IMR-90 (cell line): Measurements from ENCODE around the gene MOV10L1. TPM values are rescaled to one million over a fixed set of nuclear protein-coding genes. Genes with fewer than 3 reads are reported as not detected.
"Not testable (repeated sequence)": the region's sequence is repeated elsewhere in the genome, so short reads cannot be mapped to it uniquely, and the experiment has no call there.

Experiments used
- ATAC-seq: fragments of 200-7000 bp; cut with Tn5 transposase; 2 replicates; pipeline ENCODE4 v1.9.1; 2020; ENCODE audit warnings: low read depth, mild to moderate bottlenecking, moderate library complexity
- BruUV-seq: library from RNA; stranded (reverse); fragments of 400-500 nt; replicated peaks from 2 replicates; lab custom pipeline; 2021; lab: Mats Ljungman, UMichigan
- CTCF ChIA-PET: fragments of 300-600 bp; formaldehyde crosslinking; extraction: SDS; loops from one replicate; lab custom pipeline; 2021; ENCODE audit warnings: antibody characterized with exemption; lab: Yijun Ruan, JAX
- POLR2A ChIA-PET: fragments of 300-600 bp; sonication (Branson Sonifier 250); formaldehyde crosslinking; loops from one replicate; lab custom pipeline; 2022; ENCODE audit warnings: antibody characterized with exemption; ENCODE audit not compliant: unreplicated experiment; lab: Charles Lee
- DNase-seq: peaks from one replicate; pipeline ENCODE4 v3.0.0; 2013
- H2AFZ ChIP-seq: replicated peaks from 2 replicates; pipeline ENCODE3; 2013; ENCODE audit warnings: low read length, mild to moderate bottlenecking; ENCODE audit not compliant: poor library complexity
- H2AK5ac ChIP-seq: 2 replicates; pipeline ENCODE4 v1.6.1; 2013; ENCODE audit warnings: low read depth, low read length, inconsistent platforms
- H2AK9ac ChIP-seq: replicated peaks from 2 replicates; pipeline ENCODE3; 2013; ENCODE audit warnings: mild to moderate bottlenecking, low read depth, low read length, moderate library complexity; ENCODE audit not compliant: poor library complexity
- H2BK120ac ChIP-seq: 2 replicates; pipeline ENCODE4 v1.6.1; 2013; ENCODE audit warnings: low read depth, low read length, inconsistent platforms
- H2BK15ac ChIP-seq: 3 replicates; pipeline ENCODE4 v1.6.1; 2013; ENCODE audit warnings: low read depth, low read length, inconsistent platforms
- H2BK20ac ChIP-seq: 2 replicates; pipeline ENCODE4 v1.6.1; 2013; ENCODE audit warnings: low read depth, mild to moderate bottlenecking, inconsistent platforms, low read length, moderate library complexity
- H2BK5ac ChIP-seq: 2 replicates; pipeline ENCODE4 v1.6.1; 2013; ENCODE audit warnings: mild to moderate bottlenecking, low read depth, low read length, inconsistent platforms; ENCODE audit not compliant: poor library complexity, severe bottlenecking
- H3K14ac ChIP-seq: replicated peaks from 2 replicates; pipeline ENCODE4 v1.6.1; 2013; ENCODE audit warnings: low read depth, low read length, inconsistent platforms
- H3K18ac ChIP-seq: 2 replicates; pipeline ENCODE4 v1.6.1; 2013; ENCODE audit warnings: low read depth, low read length, control low read depth
- H3K23ac ChIP-seq: 2 replicates; pipeline ENCODE4 v1.6.1; 2013; ENCODE audit warnings: low read depth, low read length, inconsistent platforms
- H3K27ac ChIP-seq: 2 replicates; pipeline ENCODE4 v1.5.1; 2013; ENCODE audit warnings: mild to moderate bottlenecking, control low read depth, low read length; ENCODE audit not compliant: insufficient read depth
- H3K27me3 ChIP-seq: 2 replicates; pipeline ENCODE4 v1.6.1; 2013; ENCODE audit warnings: low read length; ENCODE audit not compliant: control insufficient read depth, insufficient read depth
- H3K36me3 ChIP-seq: 2 replicates; pipeline ENCODE4 v1.6.1; 2013; ENCODE audit warnings: low read length, mixed read lengths; ENCODE audit not compliant: control insufficient read depth, insufficient read depth
- H3K4ac ChIP-seq: 2 replicates; pipeline ENCODE4 v1.6.1; 2013; ENCODE audit warnings: low read depth, low read length, inconsistent platforms
- H3K4me1 ChIP-seq: 2 replicates; pipeline ENCODE4 v1.6.1; 2013; ENCODE audit warnings: low read length, mixed read lengths; ENCODE audit not compliant: control insufficient read depth, insufficient read depth
- H3K4me2 ChIP-seq: 2 replicates; pipeline ENCODE4 v1.6.1; 2013; ENCODE audit warnings: low read depth, mild to moderate bottlenecking, control low read depth, low read length, moderate library complexity
- H3K4me3 ChIP-seq: 2 replicates; pipeline ENCODE4 v1.5.1; 2013; ENCODE audit warnings: low read depth, mild to moderate bottlenecking, control low read depth, low read length, moderate library complexity; ENCODE audit not compliant: insufficient read depth
- H3K56ac ChIP-seq: 2 replicates; pipeline ENCODE4 v1.6.1; 2013; ENCODE audit warnings: low read length, inconsistent platforms; ENCODE audit not compliant: insufficient read depth; ENCODE audit errors: extremely low read depth
- H3K79me1 ChIP-seq, 2 experiments: 2 replicates each; pipeline ENCODE4 v1.6.1; 2013; ENCODE audit warnings: low read length in 2 of 2, inconsistent platforms in 1 of 2, low read depth in 1 of 2
- H3K9ac ChIP-seq: 2 replicates; pipeline ENCODE4 v1.6.1; 2013; ENCODE audit warnings: low read depth, low read length, control low read depth
- H3K9me1 ChIP-seq: 2 replicates; pipeline ENCODE4 v1.6.1; 2013; ENCODE audit warnings: low read length, inconsistent platforms; ENCODE audit not compliant: insufficient read depth
- H3K9me3 ChIP-seq: 2 replicates; pipeline ENCODE4 v1.6.1; 2013; ENCODE audit warnings: low read length; ENCODE audit not compliant: control insufficient read depth, insufficient read depth
- H4K20me1 ChIP-seq: 2 replicates; pipeline ENCODE4 v1.6.1; 2013; ENCODE audit warnings: low read length, inconsistent platforms; ENCODE audit not compliant: insufficient read depth
- H4K5ac ChIP-seq: 2 replicates; pipeline ENCODE4 v1.6.1; 2013; ENCODE audit warnings: mild to moderate bottlenecking, low read depth, low read length, control low read depth
- H4K8ac ChIP-seq, 2 experiments: 2 replicates each; pipeline ENCODE4 v1.6.1; 2013; ENCODE audit warnings: low read depth in 2 of 2, low read length in 2 of 2, control low read depth in 1 of 2, inconsistent platforms in 1 of 2
- H4K91ac ChIP-seq: 2 replicates; pipeline ENCODE4 v1.6.1; 2013; ENCODE audit warnings: low read depth, low read length, inconsistent platforms; ENCODE audit not compliant: insufficient read depth
- CEBPB ChIP-seq: IDR thresholded peaks from 2 replicates; pipeline ENCODE4 v1.6.1; 2012; ENCODE audit warnings: low read depth, low read length, improper control_type of control experiment
- WGBS, 2 experiments: methylation state at CpG; one replicate each; pipeline versions ENCODE4 v1.1.5 to v1.1.7; 2013; ENCODE audit warnings: missing lambda C conversion rate in 2 of 2; ENCODE audit not compliant: insufficient read length in 1 of 2; ENCODE audit errors: extremely low coverage in 2 of 2; 5-methylcytosine and 5-hydroxymethylcytosine counted together
- dilution Hi-C: fragments of 300-500 bp; cut with HindIII; formaldehyde crosslinking; loops from one replicate; pipeline ENCODE4 v1.14.3; 2018; ENCODE audit warnings: low sequenced_read_pairs; ENCODE audit not compliant: unreplicated experiment
- in situ Hi-C: fragments of 300-500 bp; cut with MboI; formaldehyde crosslinking; loops from 3 replicates; pipeline ENCODE4 v1.14.3; 2019; ENCODE audit warnings: low sequenced_read_pairs, inconsistent platforms, mixed read lengths
- intact Hi-C: fragments of 100-400 bp; cut with micrococcal nuclease; formaldehyde crosslinking; loops from 2 replicates; pipeline ENCODE4 v1.10.0; 2022
- polyA plus RNA-seq, 3 experiments: library from polyadenylated mRNA; depleted of rRNA; stranded (reverse); fragments of >200 nt; gene quantifications; 2 replicates each; pipeline ENCODE4 v1.2.3, GENCODE V29; 2012; ENCODE audit warnings: low replicate concordance in 1 of 3
- total RNA-seq: library from RNA; depleted of rRNA; stranded (reverse); fragments of >200 nt; gene quantifications from 2 replicates; pipeline ENCODE4 v1.2.3, GENCODE V29; 2012
- TF ChIP-seq, protein P1 (sequence below): fragments of 150-350 bp; IDR thresholded peaks from 2 replicates; pipeline ENCODE4 v1.6.1; 2017; ENCODE audit warnings: mild to moderate bottlenecking, antibody characterized with exemption, low read length, low read depth

Gene MOV10L1
- total and polyA plus RNA-seq, 2 of the 4 experiments (the other 2 are of a cell fraction): 0.72 to 1.4 TPM

DNA sequence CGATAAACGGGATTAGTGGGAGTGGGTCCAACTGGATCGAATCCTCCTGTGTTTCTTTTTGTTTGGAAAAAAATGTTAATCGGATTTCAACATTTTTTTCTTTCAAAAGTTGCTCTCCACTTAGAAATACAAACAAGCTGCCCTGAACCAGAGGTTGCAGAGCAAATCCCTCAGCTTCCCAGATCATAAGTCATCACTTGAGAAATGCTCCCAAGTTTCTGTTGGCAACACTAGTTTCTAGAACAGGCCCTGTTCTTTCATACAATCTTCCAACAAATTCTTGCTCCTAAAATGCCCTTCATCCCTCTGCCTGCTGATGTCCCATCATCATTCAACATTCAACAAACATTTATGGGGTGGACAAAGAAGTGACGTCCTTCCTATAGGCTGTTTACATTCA is 3.3 kb upstream of the MOV10L1 start:
- Histone ChIP-seq H4K91ac (no peak overlapping the region), H3K9me3 (peaks cover 14% of the 10 kb centered on the region), H3K27ac (no peak overlapping the region), H2AK9ac (peak overlapping the region; percentile 22), H3K14ac (no peak overlapping the region), H3K4me2 (peak overlapping the region; percentile 36; the same call in 1 of the 2 replicates), H4K20me1 (no peaks in the 10 kb centered on the region), H3K23ac (no peak overlapping the region), H4K5ac (no peak overlapping the region), H3K27me3 (no peaks in the 10 kb centered on the region), H3K79me1 (no peaks in the 10 kb centered on the region), H2AK5ac (no peak overlapping the region; the same call in 1 of the 2 replicates), H3K9ac (no peak overlapping the region), H3K9me1 (peaks cover 6% of the 10 kb centered on the region; the same call in 1 of the 2 replicates), H3K4ac (no peak overlapping the region), H3K4me1 (peaks cover 9% of the 10 kb centered on the region; the same call in 1 of the 2 replicates), H2AFZ (no peak overlapping the region), H3K18ac (peak overlapping the region; percentile 86; the same call in 1 of the 2 replicates), H2BK5ac (no peak overlapping the region), H3K56ac (no peak overlapping the region), H2BK20ac (no peak overlapping the region), H2BK15ac (no peak overlapping the region), H3K4me3 (no peak overlapping the region), H3K36me3 (no peaks in the 10 kb centered on the region), H2BK120ac (no peak overlapping the region), H4K8ac (peak overlapping the region in 1 of 2 experiments; percentile 38; a peak in 1 of 4 replicates)
- no TSS peak for BruUV-seq
- TF ChIP-seq, protein P1, sequence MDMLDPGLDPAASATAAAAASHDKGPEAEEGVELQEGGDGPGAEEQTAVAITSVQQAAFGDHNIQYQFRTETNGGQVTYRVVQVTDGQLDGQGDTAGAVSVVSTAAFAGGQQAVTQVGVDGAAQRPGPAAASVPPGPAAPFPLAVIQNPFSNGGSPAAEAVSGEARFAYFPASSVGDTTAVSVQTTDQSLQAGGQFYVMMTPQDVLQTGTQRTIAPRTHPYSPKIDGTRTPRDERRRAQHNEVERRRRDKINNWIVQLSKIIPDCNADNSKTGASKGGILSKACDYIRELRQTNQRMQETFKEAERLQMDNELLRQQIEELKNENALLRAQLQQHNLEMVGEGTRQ: no peak
- peak; percentile 32; the same call in 1 of the 2 replicates for TF ChIP-seq CEBPB
- intact Hi-C loops: loop anchor here (5.0 kb wide), 1 partner anchor 56 kb away; no protein-coding TSS in a partner anchor
- in situ Hi-C loops: no loop called here
- WGBS, 2 experiments: no CpG with 5 or more reads among the region's 5 CpGs
- ATAC-seq (no peak), DNase-seq (peak; percentile 74)
- ChIA-PET POLR2A (no interaction called here), CTCF (no interaction called here)
- dilution Hi-C loops: no loop called here

DNA sequence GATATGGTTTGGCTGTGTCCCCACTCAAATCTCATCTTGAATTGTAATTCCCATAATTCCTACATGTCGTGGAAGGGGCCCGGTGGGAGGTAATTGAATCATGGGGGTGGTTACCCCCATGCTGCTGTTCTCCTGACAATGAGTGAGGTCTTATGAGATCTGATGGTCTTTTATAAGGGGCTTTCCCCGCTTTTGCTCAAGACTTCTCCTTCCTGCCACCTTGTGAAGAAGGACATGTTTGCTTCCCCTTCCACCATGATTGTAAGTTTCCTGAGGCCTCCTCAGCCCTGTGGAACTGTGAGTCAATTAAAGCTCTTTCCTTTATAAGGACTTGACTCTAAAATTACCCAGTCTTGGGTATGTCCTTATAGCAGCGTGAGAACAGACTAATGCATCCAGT is 2.8 kb upstream of the MOV10L1 start:
- H3K9me1 ChIP-seq, H3K4ac ChIP-seq, H3K14ac ChIP-seq, H3K23ac ChIP-seq, H2BK20ac ChIP-seq, H4K20me1 ChIP-seq, H3K36me3 ChIP-seq, H3K4me1 ChIP-seq, H3K79me1 ChIP-seq, H3K56ac ChIP-seq, H2AK9ac ChIP-seq, H2AFZ ChIP-seq, dilution Hi-C loops, H3K27me3 ChIP-seq, H2AK5ac ChIP-seq, ATAC-seq, POLR2A ChIA-PET, BruUV-seq, CTCF ChIA-PET, H3K4me3 ChIP-seq, H4K8ac ChIP-seq, in situ Hi-C loops, H3K27ac ChIP-seq, H3K4me2 ChIP-seq, H3K9ac ChIP-seq, DNase-seq: not testable (repeated sequence)
- H3K18ac ChIP-seq: peak overlapping the region; percentile 86
- H2BK5ac ChIP-seq: peak overlapping the region; percentile 17
- intact Hi-C loops: loop anchor here (5.0 kb wide), 1 partner anchor 55 kb away; no protein-coding TSS in a partner anchor
- 0 out of 3 replicates have a peak overlapping the region, but pooled peaks have one; percentile 70 for H2BK15ac ChIP-seq
- 0 out of 2 replicates have a peak overlapping the region, but pooled peaks have one; percentile 25 for H4K91ac ChIP-seq
- peak overlapping the region; percentile 47 for H2BK120ac ChIP-seq
- no CpG with 5 or more reads among the region's 4 CpGs for WGBS, 2 experiments
- H3K9me3 ChIP-seq: peaks cover 14% of the 10 kb centered on the region
- H4K5ac ChIP-seq: peak overlapping the region; percentile 77; the same call in 1 of the 2 replicates
